Measurements from ENCODE around the gene NUDT3.

NUDT3 gene

GRCh38 chr6:34242252-34243130 lies 150.0 kb downstream of the NUDT3 start:
- Histone ChIP-seq H3K4me1 (peaks cover 20% of the 10 kb centered on the region), H3K4me3 (ENCODE audit: low read depth, low read length) (no peak overlapping the region), H3K9me3 (no peaks in the 10 kb centered on the region), H3K36me3 (peaks cover 43% of the 10 kb centered on the region), H3K27me3 (no peaks in the 10 kb centered on the region)
- no peak for TF ChIP-seq CTCF (IDR thresholded peaks at IDR 0.05; ENCODE audit: low read depth, low read length)
- no peak for DNase-seq

GRCh38 chr6:34241351-34242215 lies 150.9 kb downstream of the NUDT3 start:
- peaks cover 43% of the 10 kb centered on the region for H3K36me3 ChIP-seq
- no peaks in the 10 kb centered on the region for H3K27me3 ChIP-seq
- no peaks in the 10 kb centered on the region for H3K9me3 ChIP-seq
- no peak for DNase-seq
- H3K4me3 ChIP-seq (ENCODE audit: low read depth, low read length): no peak overlapping the region
- no peak for TF ChIP-seq CTCF (IDR thresholded peaks at IDR 0.05; ENCODE audit: low read depth, low read length)
- peaks cover 17% of the 10 kb centered on the region for H3K4me1 ChIP-seq

GRCh38 chr6:34240329-34241248 lies 151.9 kb downstream of the NUDT3 start:
- TF ChIP-seq CTCF (IDR thresholded peaks at IDR 0.05; ENCODE audit: low read depth, low read length): no peak
- no peak for DNase-seq
- Histone ChIP-seq H3K4me1 (peaks cover 11% of the 10 kb centered on the region), H3K9me3 (no peaks in the 10 kb centered on the region), H3K36me3 (peaks cover 43% of the 10 kb centered on the region), H3K27me3 (no peaks in the 10 kb centered on the region), H3K4me3 (ENCODE audit: low read depth, low read length) (no peak overlapping the region)

- DNase-seq: no peak
- no peaks in the 10 kb centered on the region for H3K9me3 ChIP-seq
- H3K36me3 ChIP-seq: peaks cover 43% of the 10 kb centered on the region
- no peak overlapping the region for H3K4me3 ChIP-seq (ENCODE audit: low read depth, low read length)
- no peak for TF ChIP-seq CTCF (IDR thresholded peaks at IDR 0.05; ENCODE audit: low read depth, low read length)
- H3K4me1 ChIP-seq: peaks cover 11% of the 10 kb centered on the region
- H3K27me3 ChIP-seq: no peaks in the 10 kb centered on the region
Measured at GRCh38 chr6:34239893-34240292, 152.6 kb downstream of the NUDT3 start.

GRCh38 chr6:34239500-34239825 lies 153.0 kb downstream of the NUDT3 start:
- DNase-seq: no peak
- no peak overlapping the region for H3K4me3 ChIP-seq (ENCODE audit: low read depth, low read length)
- peaks cover 43% of the 10 kb centered on the region for H3K36me3 ChIP-seq
- H3K9me3 ChIP-seq: no peaks in the 10 kb centered on the region
- H3K4me1 ChIP-seq: peaks cover 11% of the 10 kb centered on the region
- H3K27me3 ChIP-seq: no peaks in the 10 kb centered on the region
- no peak for TF ChIP-seq CTCF (IDR thresholded peaks at IDR 0.05; ENCODE audit: low read depth, low read length)

All from BE2C (cell line).